ENCODE results near the gene TM2D3.

TM2D3 gene, protein sequence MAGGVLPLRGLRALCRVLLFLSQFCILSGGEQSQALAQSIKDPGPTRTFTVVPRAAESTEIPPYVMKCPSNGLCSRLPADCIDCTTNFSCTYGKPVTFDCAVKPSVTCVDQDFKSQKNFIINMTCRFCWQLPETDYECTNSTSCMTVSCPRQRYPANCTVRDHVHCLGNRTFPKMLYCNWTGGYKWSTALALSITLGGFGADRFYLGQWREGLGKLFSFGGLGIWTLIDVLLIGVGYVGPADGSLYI

DNA sequence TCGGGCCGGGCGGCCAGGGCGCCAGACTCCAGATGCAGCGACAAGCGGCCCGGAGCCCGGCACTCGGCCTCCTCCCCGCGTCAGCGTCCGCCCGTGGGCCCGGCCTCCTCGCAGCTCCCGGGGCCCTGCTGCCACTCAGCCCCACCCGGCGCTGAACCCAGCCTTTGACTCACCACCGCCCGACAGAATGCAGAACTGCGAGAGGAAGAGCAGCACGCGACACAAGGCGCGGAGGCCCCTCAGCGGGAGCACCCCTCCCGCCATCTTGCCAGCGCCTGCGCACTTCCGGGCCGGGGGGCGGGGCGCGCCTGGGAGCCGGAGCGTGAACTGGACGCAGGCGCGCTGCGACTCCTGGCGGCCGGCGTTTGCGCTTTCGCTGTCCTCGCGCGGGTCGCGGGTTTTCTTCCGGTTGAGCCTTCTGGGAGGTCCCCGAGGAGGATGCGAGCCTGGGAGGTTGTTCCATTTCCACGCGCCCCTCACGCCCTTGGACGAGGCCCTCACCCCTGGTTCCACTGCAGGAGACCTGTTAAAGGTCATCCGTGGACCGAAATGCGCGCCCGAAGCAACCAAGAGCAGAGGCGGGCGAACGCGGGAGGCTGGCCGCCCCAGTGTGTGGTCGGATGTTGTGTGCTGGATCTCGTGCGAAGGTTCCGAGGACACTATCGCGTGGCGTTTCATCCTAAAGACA is at the start of gene TM2D3:
TM2D3 (minus strand) TSS at position 284 of the 688 bp plus-strand sequence; CDS start at position 264, 20 bp downstream.
- peak; percentile 92 for DNase-seq (ENCODE audit: low read depth)

DNA sequence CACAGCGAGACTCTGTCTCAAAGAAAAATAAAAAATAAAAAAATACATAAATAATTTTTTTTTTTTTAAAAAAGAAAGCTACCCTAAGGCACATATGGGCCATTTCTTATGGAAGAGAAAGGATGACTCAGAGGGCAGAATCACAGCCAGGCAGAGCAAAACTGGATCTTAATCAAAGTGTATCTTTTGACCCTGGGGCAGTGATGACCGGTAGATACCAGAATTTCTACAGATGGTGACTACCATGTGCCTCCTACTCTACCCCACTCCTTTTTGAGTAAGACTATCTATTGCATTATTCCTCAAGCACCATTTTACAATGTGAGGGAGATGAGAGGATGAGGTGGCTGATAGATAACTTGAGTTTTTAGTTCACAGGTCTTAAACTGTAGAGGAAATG is 46.1 kb upstream of the TM2D3 start:
- no peak for DNase-seq (ENCODE audit: low read depth)

DNA sequence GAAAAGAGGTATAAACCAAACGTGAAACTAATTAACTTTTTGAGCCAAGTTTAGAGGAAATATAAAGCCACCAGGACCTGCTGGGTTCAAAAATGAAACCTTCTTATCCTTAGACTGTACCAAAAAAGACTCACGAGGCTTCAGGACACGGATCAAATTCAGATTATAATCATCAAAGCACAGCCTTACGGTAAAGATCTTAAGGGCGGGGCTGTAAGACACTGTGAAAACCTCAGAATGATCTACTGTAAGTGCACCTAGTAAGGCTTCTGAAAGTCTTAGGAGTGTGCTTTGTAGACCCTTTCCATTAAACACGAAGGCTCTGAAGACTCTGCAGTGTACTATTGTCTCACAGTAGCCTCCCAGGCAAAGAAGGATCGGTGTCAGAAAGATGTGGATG is 45.3 kb upstream of the TM2D3 start:
- no peak for DNase-seq (ENCODE audit: low read depth)

- DNase-seq (ENCODE audit: low read depth): no peak
Observed at GRCh38 chr15:101696829-101697228, 44.6 kb upstream of the TM2D3 start.

DNA sequence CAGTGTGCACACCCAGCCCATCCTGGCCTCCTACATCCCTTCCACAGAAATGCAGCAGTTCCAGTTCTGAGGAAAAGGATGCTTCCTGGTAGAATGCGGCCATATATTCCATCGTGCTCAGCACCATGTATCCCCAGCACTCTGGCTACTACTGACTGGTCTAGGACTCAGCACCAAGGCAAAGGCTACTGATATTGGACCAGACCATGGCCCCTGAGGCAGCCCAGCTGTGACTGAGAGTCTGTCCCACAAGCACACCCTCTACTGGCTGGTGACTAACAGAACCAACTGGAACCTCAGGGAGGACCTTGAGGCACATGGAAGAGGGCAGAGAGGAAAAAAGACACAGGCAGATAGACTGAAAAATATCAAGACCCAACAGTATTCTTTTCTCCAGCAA is 42.1 kb upstream of the TM2D3 start:
- DNase-seq (ENCODE audit: low read depth): no peak

DNA sequence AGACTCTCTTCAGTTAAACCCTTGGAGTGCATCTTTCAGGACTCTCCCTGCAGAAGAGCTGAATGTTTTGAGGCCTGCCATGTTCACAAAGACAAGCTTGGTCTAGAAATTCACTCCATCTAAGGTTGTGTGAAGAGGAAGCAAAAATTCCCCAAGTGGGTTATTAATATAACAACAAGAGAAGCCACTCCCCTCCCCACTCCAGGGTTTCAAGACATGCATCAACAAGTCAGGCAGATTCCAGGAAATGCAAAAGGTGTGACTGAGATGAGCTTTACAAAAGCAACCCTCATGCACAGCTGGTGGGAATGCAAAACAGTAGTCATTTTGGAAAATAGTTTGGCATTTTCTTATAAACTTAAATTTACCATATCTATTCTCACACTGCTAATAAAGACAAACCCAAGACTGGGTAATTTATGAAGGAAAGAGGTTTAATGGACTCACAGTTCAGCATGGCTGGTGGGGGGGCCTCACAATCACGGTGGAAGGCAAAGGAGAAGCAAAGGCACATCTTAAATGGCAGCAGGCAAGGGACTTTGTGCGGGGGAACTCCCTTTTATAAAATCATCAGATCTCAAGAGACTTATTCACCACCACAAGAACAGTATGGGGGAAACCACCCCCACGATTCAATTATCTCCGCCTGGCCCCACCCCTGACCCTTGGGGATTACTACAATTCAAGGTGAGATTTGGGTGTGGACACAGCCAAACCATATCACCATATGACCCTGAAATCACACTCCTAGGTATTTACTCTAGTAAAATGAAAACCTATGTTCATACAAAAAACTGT is 40.8 kb upstream of the TM2D3 start:
- DNase-seq (ENCODE audit: low read depth): no peak

DNA sequence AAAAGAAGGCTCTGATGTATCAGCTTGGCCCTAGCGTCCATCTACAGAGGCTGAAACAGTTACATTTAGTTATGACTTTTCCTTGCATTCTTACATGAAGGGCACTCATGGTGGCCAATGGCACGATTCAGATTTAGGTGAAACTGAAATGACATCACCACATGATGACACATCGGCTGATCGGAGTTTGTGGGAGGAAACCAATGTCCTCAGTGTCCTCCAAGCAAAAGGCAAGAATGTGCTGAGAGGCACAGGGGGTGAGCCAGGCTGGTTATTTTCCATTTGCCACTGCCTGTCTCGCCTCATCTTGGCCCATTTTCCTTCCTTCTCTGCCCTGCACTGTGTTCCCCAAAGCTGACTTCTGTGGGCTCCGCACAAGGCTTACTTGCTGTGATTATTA is 37.7 kb upstream of the TM2D3 start:
- DNase-seq (ENCODE audit: low read depth): no peak

- no peak for DNase-seq (ENCODE audit: low read depth)
Observed at GRCh38 chr15:101686718-101687117, 34.5 kb upstream of the TM2D3 start.

- DNase-seq (ENCODE audit: low read depth): no peak
Observed at GRCh38 chr15:101684877-101685276, 32.7 kb upstream of the TM2D3 start.

DNA sequence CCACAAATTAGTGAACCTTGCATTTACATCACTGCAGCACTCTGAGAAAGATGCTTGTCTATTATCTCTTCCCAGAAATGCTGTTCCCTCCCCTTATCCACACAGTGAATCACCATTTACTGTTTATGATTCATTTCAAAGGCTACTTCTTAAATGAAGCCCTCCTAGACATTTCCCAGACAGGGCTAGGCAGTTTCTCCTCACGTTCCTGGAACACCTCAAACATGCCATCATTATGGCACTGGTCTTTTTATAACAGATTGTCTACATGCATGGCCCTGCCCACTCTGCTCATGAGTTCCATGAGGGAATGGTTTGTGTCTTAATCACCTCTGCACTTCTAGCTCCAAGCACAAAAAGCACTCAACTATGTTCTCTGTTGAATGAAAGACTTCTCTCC is 32.2 kb upstream of the TM2D3 start:
- DNase-seq (ENCODE audit: low read depth): no peak

GRCh38 chr15:101679806-101680205 is 27.6 kb upstream of the TM2D3 start:
- no peak for DNase-seq (ENCODE audit: low read depth)

- no peak for DNase-seq (ENCODE audit: low read depth)
Observed at GRCh38 chr15:101676921-101677329, 24.7 kb upstream of the TM2D3 start.

GRCh38 chr15:101675796-101676582 is 23.8 kb upstream of the TM2D3 start:
- no peak for DNase-seq (ENCODE audit: low read depth)

DNA sequence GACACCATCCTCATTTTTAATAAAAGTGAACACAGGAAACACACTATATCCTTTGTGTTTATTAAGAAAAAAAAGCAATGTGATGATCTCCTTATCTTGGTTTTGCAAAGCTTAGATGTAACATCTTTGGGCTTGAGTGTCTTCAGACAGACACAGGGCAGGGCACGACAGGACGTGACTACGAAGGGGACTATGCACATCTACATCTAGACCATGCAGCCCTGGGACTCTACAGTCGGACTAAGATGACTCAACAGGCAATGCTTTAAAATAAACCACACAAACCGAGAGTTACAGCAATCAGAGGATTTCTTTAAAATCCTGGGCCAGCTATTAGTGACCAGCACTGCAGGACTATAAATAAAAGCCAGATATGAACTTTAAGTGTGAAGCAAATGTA is 22.8 kb upstream of the TM2D3 start:
- DNase-seq (ENCODE audit: low read depth): no peak

DNA sequence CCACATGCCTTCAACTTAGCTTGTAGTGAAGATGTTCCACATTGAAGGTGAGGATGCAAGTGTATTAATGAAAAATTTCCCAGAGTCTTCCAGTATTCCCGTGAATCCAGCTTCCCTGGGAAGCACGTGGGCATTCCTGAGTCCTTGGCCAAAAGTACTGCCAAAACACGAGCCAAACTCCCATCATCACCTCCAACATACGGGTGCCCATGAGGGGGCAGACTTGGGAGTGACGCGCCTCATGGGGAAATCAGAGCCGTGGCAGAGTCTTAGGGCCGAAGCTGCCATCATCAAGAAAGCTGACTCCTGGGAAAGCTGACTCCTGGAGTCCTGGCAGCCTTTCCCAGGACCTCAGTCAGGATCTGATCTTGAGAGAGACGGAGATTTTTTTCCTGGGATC is 20.1 kb upstream of the TM2D3 start:
- DNase-seq (ENCODE audit: low read depth): no peak

DNA sequence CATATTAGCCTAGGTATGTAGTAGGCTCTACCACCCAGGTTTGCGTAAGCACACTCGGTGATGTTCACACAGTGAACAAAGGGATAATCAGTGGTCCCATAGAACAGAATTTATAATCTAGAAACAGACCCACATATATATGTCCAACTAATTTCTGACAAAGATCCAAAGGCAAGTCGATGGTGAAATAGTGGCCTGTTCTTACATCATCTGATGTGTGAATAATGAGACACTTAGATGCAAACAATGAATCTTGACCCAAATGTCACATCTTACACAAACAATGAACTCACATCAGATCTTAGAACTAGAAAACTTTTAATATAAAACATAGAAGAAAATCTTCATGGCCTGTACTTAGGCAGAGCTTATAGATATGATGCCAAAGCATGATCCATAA is 17.6 kb upstream of the TM2D3 start:
- no peak for DNase-seq (ENCODE audit: low read depth)

GRCh38 chr15:101667881-101668280 is 15.7 kb upstream of the TM2D3 start:
- no peak for DNase-seq (ENCODE audit: low read depth)

DNA sequence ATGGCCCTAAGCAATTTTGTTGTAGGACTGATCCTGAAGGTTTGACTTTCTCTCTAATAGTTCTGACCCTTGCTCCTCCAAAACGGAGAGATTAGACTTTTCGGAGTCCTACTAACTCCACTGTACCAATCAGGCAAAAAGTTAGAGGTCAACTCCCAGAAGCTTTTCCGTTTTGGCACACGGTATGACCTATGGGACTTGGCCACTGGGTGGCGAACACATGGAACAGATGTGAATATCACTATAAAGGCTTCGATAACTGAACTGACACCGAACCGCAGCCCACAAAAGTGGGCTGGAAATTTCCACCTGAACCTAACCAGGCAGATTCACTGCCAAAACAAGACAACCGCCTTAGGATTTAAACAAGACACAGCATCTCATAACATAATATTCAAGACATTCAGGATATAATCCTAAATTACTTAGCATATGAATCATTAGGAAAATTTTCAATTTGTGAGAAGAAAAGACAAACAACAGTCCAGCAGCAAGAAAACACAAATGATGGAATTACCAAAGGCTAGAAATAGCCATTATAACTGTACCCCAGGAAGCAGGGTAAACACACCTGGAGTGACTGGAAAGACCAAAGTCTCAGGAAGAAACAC is 12.2 kb upstream of the TM2D3 start:
- DNase-seq (ENCODE audit: low read depth): no peak

DNA sequence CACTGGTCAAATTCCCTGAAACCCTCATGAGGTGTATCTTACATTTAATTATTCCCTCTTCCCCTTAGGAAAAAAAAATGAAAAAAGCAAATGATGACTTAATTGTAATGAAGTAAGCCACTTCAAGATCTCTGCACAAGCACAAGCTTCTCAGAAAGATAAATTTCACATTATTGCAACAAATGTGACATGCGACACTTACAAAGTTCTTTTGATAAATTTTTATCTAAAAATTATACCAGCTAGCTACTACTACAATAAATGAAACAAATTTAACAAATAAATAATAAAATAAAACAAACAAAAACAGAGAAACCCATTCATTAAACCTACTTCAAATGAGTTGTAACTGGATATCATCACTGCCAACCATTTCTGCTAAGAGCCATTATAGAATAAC is 10.0 kb upstream of the TM2D3 start:
- no peak for DNase-seq (ENCODE audit: low read depth)

DNA sequence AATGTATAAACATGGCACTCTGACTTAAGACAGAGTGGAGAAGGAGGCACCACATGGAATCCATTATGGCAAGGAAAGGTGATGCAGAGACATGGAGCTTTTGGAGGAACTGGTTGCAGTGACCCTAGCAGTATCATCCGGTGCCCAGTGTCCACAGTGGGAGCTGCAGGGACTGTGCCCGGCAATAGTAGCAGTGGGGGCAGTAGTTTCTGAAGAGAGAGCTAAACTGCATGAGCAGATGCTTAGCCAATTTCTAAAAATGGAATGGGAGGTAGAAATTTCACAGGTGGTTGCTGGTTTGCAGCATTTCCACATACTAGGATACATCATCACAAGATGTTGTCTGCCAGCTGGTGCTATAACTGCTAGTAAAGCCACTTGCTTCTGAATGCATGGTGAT is 7.8 kb upstream of the TM2D3 start:
- DNase-seq (ENCODE audit: low read depth): no peak

DNA sequence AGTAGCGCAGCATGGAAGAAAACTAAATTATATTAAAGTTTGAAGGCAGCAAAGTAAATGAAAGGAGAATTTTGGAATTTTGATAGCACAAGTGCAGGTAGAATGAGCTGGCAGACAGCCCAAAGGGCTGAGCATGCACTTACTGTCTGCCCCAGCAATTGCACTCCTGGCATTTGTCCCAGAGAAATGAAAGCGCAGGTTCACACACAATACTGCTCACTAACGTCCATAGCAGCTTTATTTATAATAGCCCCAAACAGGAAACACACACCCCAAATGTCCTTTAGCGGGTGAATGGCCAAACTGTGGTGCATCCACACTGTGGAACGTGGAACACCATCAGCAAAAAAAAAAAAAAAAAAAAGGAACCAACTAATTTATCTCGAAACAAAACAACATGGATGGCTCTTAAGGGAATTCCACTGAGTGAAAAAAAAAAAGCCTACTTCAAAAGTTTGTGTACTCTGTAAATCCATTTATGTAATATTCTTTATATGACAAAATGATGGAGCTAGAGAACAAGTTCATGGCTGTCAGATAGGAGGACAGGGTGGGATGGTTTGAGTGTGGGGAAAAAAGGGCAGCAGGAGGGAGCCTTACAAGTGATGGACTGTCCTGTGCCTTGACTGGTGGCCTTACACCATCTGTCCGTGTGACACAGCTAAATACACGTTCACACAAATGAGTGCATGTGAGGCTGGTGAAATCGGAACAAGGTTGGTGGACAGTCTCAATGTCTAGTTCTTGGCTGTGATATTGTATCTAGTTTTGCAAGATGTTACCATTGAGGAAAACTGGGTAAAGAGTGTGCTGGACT is 6.0 kb upstream of the TM2D3 start:
- no peak for DNase-seq (ENCODE audit: low read depth)

All from activated T-cell treated with anti-CD3 and anti-CD28 coated beads for 1 hour (primary cell).